ENCODE measurements around the gene FMNL2. TPM values are rescaled to one million over a fixed set of nuclear protein-coding genes. Genes with fewer than 3 reads are reported as not detected.
"Not testable (repeated sequence)": the region's sequence is repeated elsewhere in the genome, so short reads cannot be mapped to it uniquely, and the experiment has no call there.

FMNL2 gene
- total and polyA plus RNA-seq, 2 experiments from 2014 or later: 16.5 to 45.4 TPM

DNA sequence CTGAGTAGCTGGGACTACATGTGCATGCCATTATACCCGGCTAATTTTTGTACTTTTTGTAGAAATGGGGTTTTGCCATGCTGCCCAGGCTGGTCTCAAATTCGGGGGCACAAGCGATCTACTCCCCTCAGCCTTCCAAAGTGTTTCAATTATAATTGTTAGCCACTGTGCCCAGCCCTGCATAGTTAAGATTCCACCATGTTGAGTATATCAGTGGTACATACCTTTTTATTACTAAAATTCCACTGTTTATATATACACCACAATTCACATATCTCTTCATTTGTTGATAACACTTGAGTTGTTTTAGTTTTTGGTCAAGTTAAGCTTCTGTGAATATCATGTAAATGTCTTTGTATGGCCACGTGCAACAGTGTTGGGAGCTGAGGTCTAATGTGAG lies 12.8 kb upstream of the FMNL2 start:
- no peak overlapping the region for H3K4me3 Mint-ChIP-seq
- no peaks in the 10 kb centered on the region for H3K4me1 Mint-ChIP-seq
- no peaks in the 10 kb centered on the region for H3K27me3 ChIP-seq (ENCODE audit: insufficient read depth)
- no peaks in the 10 kb centered on the region for H4K20me1 ChIP-seq (replicated peaks; ENCODE audit: insufficient read depth)
- no peaks in the 10 kb centered on the region for H3K79me2 ChIP-seq (replicated peaks; ENCODE audit: insufficient read depth)
- H3K4me2 ChIP-seq: no peak overlapping the region
- DNase-seq (ENCODE audit: low spot score) (no peak), ATAC-seq (no peak)
- no peak overlapping the region for H3K27ac Mint-ChIP-seq
- H3K27me3 Mint-ChIP-seq (ENCODE audit: insufficient read depth, low read depth, poor library complexity): peaks cover 6% of the 10 kb centered on the region
- peaks cover 5% of the 10 kb centered on the region; the same call in 1 of the 2 replicates for H3K9me2 ChIP-seq (ENCODE audit: insufficient read depth)
- no peaks in the 10 kb centered on the region for H3K36me3 Mint-ChIP-seq (ENCODE audit: low read depth)
- no peaks in the 10 kb centered on the region for H3F3A ChIP-seq (replicated peaks; ENCODE audit: low read depth)
- no peak overlapping the region for H2AFZ ChIP-seq
- H3K4me1 ChIP-seq (ENCODE audit: insufficient read depth): no peaks in the 10 kb centered on the region
- H3K4me3 ChIP-seq: no peak overlapping the region
- H3K36me3 ChIP-seq (ENCODE audit: insufficient read depth): no peaks in the 10 kb centered on the region
- TF ChIP-seq, protein P1, sequence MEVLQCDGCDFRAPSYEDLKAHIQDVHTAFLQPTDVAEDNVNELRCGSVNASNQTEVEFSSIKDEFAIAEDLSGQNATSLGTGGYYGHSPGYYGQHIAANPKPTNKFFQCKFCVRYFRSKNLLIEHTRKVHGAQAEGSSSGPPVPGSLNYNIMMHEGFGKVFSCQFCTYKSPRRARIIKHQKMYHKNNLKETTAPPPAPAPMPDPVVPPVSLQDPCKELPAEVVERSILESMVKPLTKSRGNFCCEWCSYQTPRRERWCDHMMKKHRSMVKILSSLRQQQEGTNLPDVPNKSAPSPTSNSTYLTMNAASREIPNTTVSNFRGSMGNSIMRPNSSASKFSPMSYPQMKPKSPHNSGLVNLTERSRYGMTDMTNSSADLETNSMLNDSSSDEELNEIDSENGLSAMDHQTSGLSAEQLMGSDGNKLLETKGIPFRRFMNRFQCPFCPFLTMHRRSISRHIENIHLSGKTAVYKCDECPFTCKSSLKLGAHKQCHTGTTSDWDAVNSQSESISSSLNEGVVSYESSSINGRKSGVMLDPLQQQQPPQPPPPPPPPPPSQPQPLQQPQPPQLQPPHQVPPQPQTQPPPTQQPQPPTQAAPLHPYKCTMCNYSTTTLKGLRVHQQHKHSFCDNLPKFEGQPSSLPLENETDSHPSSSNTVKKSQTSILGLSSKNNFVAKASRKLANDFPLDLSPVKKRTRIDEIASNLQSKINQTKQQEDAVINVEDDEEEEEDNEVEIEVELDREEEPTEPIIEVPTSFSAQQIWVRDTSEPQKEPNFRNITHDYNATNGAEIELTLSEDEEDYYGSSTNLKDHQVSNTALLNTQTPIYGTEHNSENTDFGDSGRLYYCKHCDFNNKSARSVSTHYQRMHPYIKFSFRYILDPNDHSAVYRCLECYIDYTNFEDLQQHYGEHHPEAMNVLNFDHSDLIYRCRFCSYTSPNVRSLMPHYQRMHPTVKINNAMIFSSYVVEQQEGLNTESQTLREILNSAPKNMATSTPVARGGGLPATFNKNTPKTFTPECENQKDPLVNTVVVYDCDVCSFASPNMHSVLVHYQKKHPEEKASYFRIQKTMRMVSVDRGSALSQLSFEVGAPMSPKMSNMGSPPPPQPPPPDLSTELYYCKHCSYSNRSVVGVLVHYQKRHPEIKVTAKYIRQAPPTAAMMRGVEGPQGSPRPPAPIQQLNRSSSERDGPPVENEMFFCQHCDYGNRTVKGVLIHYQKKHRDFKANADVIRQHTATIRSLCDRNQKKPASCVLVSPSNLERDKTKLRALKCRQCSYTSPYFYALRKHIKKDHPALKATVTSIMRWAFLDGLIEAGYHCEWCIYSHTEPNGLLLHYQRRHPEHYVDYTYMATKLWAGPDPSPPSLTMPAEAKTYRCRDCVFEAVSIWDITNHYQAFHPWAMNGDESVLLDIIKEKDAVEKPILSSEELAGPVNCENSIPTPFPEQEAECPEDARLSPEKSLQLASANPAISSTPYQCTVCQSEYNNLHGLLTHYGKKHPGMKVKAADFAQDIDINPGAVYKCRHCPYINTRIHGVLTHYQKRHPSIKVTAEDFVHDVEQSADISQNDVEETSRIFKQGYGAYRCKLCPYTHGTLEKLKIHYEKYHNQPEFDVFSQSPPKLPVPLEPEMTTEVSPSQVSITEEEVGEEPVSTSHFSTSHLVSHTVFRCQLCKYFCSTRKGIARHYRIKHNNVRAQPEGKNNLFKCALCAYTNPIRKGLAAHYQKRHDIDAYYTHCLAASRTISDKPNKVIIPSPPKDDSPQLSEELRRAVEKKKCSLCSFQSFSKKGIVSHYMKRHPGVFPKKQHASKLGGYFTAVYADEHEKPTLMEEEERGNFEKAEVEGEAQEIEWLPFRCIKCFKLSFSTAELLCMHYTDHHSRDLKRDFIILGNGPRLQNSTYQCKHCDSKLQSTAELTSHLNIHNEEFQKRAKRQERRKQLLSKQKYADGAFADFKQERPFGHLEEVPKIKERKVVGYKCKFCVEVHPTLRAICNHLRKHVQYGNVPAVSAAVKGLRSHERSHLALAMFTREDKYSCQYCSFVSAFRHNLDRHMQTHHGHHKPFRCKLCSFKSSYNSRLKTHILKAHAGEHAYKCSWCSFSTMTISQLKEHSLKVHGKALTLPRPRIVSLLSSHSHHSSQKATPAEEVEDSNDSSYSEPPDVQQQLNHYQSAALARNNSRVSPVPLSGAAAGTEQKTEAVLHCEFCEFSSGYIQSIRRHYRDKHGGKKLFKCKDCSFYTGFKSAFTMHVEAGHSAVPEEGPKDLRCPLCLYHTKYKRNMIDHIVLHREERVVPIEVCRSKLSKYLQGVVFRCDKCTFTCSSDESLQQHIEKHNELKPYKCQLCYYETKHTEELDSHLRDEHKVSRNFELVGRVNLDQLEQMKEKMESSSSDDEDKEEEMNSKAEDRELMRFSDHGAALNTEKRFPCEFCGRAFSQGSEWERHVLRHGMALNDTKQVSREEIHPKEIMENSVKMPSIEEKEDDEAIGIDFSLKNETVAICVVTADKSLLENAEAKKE (CRISPR knock-in tag; IDR thresholded peaks at IDR 0.05): no peak
- TF ChIP-seq, protein P2, sequence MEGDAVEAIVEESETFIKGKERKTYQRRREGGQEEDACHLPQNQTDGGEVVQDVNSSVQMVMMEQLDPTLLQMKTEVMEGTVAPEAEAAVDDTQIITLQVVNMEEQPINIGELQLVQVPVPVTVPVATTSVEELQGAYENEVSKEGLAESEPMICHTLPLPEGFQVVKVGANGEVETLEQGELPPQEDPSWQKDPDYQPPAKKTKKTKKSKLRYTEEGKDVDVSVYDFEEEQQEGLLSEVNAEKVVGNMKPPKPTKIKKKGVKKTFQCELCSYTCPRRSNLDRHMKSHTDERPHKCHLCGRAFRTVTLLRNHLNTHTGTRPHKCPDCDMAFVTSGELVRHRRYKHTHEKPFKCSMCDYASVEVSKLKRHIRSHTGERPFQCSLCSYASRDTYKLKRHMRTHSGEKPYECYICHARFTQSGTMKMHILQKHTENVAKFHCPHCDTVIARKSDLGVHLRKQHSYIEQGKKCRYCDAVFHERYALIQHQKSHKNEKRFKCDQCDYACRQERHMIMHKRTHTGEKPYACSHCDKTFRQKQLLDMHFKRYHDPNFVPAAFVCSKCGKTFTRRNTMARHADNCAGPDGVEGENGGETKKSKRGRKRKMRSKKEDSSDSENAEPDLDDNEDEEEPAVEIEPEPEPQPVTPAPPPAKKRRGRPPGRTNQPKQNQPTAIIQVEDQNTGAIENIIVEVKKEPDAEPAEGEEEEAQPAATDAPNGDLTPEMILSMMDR (conservative IDR thresholded peaks at IDR 0.05; ENCODE audit: low read depth in 2 of 2): no peak
- TF ChIP-seq POLR2AphosphoS5 (IDR thresholded peaks at IDR 0.05; ENCODE audit: low read depth): no peak
- no peak for TF ChIP-seq NANOG (IDR thresholded peaks at IDR 0.05; ENCODE audit: borderline replicate concordance)
- no peak for TF ChIP-seq EZH2 (IDR thresholded peaks at IDR 0.05; ENCODE audit: low read depth, unreplicated experiment)
- TF ChIP-seq, protein P3, sequence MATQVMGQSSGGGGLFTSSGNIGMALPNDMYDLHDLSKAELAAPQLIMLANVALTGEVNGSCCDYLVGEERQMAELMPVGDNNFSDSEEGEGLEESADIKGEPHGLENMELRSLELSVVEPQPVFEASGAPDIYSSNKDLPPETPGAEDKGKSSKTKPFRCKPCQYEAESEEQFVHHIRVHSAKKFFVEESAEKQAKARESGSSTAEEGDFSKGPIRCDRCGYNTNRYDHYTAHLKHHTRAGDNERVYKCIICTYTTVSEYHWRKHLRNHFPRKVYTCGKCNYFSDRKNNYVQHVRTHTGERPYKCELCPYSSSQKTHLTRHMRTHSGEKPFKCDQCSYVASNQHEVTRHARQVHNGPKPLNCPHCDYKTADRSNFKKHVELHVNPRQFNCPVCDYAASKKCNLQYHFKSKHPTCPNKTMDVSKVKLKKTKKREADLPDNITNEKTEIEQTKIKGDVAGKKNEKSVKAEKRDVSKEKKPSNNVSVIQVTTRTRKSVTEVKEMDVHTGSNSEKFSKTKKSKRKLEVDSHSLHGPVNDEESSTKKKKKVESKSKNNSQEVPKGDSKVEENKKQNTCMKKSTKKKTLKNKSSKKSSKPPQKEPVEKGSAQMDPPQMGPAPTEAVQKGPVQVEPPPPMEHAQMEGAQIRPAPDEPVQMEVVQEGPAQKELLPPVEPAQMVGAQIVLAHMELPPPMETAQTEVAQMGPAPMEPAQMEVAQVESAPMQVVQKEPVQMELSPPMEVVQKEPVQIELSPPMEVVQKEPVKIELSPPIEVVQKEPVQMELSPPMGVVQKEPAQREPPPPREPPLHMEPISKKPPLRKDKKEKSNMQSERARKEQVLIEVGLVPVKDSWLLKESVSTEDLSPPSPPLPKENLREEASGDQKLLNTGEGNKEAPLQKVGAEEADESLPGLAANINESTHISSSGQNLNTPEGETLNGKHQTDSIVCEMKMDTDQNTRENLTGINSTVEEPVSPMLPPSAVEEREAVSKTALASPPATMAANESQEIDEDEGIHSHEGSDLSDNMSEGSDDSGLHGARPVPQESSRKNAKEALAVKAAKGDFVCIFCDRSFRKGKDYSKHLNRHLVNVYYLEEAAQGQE (IDR thresholded peaks at IDR 0.05; ENCODE audit: unreplicated experiment): no peak
- no peak for TF ChIP-seq ZNF114 (CRISPR knock-in tag; IDR thresholded peaks at IDR 0.05)
- no peak for TF ChIP-seq JUNB (IDR thresholded peaks at IDR 0.05; ENCODE audit: unreplicated experiment)
- no peak for TF ChIP-seq ZNF331 (CRISPR knock-in tag; IDR thresholded peaks at IDR 0.05; ENCODE audit: low read depth)
- no peak for TF ChIP-seq STAT1 (IDR thresholded peaks at IDR 0.05; ENCODE audit: unreplicated experiment)
- TF ChIP-seq, protein P4, sequence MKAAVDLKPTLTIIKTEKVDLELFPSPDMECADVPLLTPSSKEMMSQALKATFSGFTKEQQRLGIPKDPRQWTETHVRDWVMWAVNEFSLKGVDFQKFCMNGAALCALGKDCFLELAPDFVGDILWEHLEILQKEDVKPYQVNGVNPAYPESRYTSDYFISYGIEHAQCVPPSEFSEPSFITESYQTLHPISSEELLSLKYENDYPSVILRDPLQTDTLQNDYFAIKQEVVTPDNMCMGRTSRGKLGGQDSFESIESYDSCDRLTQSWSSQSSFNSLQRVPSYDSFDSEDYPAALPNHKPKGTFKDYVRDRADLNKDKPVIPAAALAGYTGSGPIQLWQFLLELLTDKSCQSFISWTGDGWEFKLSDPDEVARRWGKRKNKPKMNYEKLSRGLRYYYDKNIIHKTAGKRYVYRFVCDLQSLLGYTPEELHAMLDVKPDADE (IDR thresholded peaks at IDR 0.05): no peak
- no peaks in the 10 kb centered on the region for H3K9me3 Mint-ChIP-seq
- no peak overlapping the region for H3K27ac ChIP-seq (ENCODE audit: low read depth)

DNA sequence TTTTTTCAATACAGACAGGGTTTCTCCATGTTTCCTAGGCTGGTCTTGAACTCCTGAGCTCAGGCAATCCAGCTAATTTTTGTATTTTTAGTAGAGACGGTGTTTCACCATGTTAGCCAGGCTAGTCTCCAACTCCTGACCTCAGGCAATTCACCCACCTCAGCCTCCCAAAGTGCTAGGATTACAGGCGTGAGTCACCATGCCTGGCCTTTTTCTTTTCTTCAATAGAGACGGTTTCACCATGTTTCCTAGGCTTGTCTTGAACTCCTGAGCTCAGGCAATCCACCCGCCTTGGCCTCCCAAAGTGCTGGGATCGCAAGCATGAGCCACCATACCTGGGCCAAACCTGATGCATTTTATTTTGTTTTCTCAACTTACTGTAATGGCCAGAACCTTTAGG lies 9.8 kb upstream of the FMNL2 start:
- H3K36me3 ChIP-seq (ENCODE audit: insufficient read depth); H3K4me2 ChIP-seq; DNase-seq (ENCODE audit: low spot score); ATAC-seq; H4K20me1 ChIP-seq (replicated peaks; ENCODE audit: insufficient read depth); H3K27ac Mint-ChIP-seq; H3K9me3 Mint-ChIP-seq; H3K27ac ChIP-seq (ENCODE audit: low read depth); H3K4me3 ChIP-seq; H3K4me3 Mint-ChIP-seq; H3K27me3 Mint-ChIP-seq (ENCODE audit: insufficient read depth, low read depth, poor library complexity); H3K27me3 ChIP-seq (ENCODE audit: insufficient read depth); H3K9me2 ChIP-seq (ENCODE audit: insufficient read depth); H3K79me2 ChIP-seq (replicated peaks; ENCODE audit: insufficient read depth); H3K4me1 Mint-ChIP-seq; H2AFZ ChIP-seq; H3F3A ChIP-seq (replicated peaks; ENCODE audit: low read depth); H3K4me1 ChIP-seq (ENCODE audit: insufficient read depth); H3K36me3 Mint-ChIP-seq (ENCODE audit: low read depth): not testable (repeated sequence)
